ENCODE data around the gene ST8SIA5.
"Not testable (repeated sequence)": the region's sequence is repeated elsewhere in the genome, so short reads cannot be mapped to it uniquely, and the experiment has no call there.

The ST8SIA5 gene

GRCh38 chr18:46756559-46757201 is at the start of gene ST8SIA5:
ST8SIA5 (minus strand) TSS chr18:46757053; CDS start chr18:46756508, 545 bp downstream.
- H3K4me3 ChIP-seq (ENCODE audit: low read depth, low read length): peak within 1 kb of the TSS; percentile 42
- no peak for DNase-seq (ENCODE audit: low read depth)

GRCh38 chr18:46795945-46796344 is 39.1 kb upstream of the ST8SIA5 start:
- H3K4me3 ChIP-seq (ENCODE audit: low read depth, low read length); DNase-seq (ENCODE audit: low read depth): not testable (repeated sequence)

- DNase-seq (ENCODE audit: low read depth): no peak
- no peak overlapping the region for H3K4me3 ChIP-seq (ENCODE audit: low read depth, low read length)
These were observed 37.8 kb upstream of the ST8SIA5 start for GRCh38 chr18:46794607-46795006.

- no peak overlapping the region for H3K4me3 ChIP-seq (ENCODE audit: low read depth, low read length)
- no peak for DNase-seq (ENCODE audit: low read depth)
These were observed 36.7 kb upstream of the ST8SIA5 start for GRCh38 chr18:46793565-46793964.

- DNase-seq (ENCODE audit: low read depth): no peak
- H3K4me3 ChIP-seq (ENCODE audit: low read depth, low read length): no peak overlapping the region
These were observed 32.2 kb upstream of the ST8SIA5 start for GRCh38 chr18:46789088-46789487.

- no peak for DNase-seq (ENCODE audit: low read depth)
- H3K4me3 ChIP-seq (ENCODE audit: low read depth, low read length): no peak overlapping the region
These were observed 30.8 kb upstream of the ST8SIA5 start for GRCh38 chr18:46787674-46788073.

GRCh38 chr18:46772357-46772756 is 15.5 kb upstream of the ST8SIA5 start:
- DNase-seq (ENCODE audit: low read depth): no peak
- H3K4me3 ChIP-seq (ENCODE audit: low read depth, low read length): no peak overlapping the region

GRCh38 chr18:46771141-46771540 is 14.3 kb upstream of the ST8SIA5 start:
- no peak for DNase-seq (ENCODE audit: low read depth)
- H3K4me3 ChIP-seq (ENCODE audit: low read depth, low read length): no peak overlapping the region

- no peak overlapping the region for H3K4me3 ChIP-seq (ENCODE audit: low read depth, low read length)
- no peak for DNase-seq (ENCODE audit: low read depth)
These were observed 13.9 kb upstream of the ST8SIA5 start for GRCh38 chr18:46770708-46771107.

- DNase-seq (ENCODE audit: low read depth): no peak
- no peak overlapping the region for H3K4me3 ChIP-seq (ENCODE audit: low read depth, low read length)
These were observed 11.5 kb upstream of the ST8SIA5 start for GRCh38 chr18:46768166-46768921.

- H3K4me3 ChIP-seq (ENCODE audit: low read depth, low read length): no peak overlapping the region
- no peak for DNase-seq (ENCODE audit: low read depth)
These were observed 10.4 kb upstream of the ST8SIA5 start for GRCh38 chr18:46767217-46767616.

- no peak overlapping the region for H3K4me3 ChIP-seq (ENCODE audit: low read depth, low read length)
- no peak for DNase-seq (ENCODE audit: low read depth)
These were observed 7.7 kb upstream of the ST8SIA5 start for GRCh38 chr18:46764586-46764985.

GRCh38 chr18:46761059-46761769 is 4.4 kb upstream of the ST8SIA5 start:
- no peak for DNase-seq (ENCODE audit: low read depth)
- no peak overlapping the region for H3K4me3 ChIP-seq (ENCODE audit: low read depth, low read length)

- no peak overlapping the region for H3K4me3 ChIP-seq (ENCODE audit: low read depth, low read length)
- no peak for DNase-seq (ENCODE audit: low read depth)
These were observed 3.0 kb upstream of the ST8SIA5 start for GRCh38 chr18:46759890-46760289.

GRCh38 chr18:46756025-46756558 is 761 bp downstream of the ST8SIA5 start:
- DNase-seq (ENCODE audit: low read depth): no peak
- peak overlapping the region; percentile 42 for H3K4me3 ChIP-seq (ENCODE audit: low read depth, low read length)

- DNase-seq (ENCODE audit: low read depth): no peak
- H3K4me3 ChIP-seq (ENCODE audit: low read depth, low read length): peak overlapping the region; percentile 42
These were observed 1.4 kb downstream of the ST8SIA5 start for GRCh38 chr18:46755315-46756024.

- no peak for DNase-seq (ENCODE audit: low read depth)
- no peak overlapping the region for H3K4me3 ChIP-seq (ENCODE audit: low read depth, low read length)
These were observed 2.1 kb downstream of the ST8SIA5 start for GRCh38 chr18:46754661-46755292.

- H3K4me3 ChIP-seq (ENCODE audit: low read depth, low read length): no peak overlapping the region
- no peak for DNase-seq (ENCODE audit: low read depth)
These were observed 2.7 kb downstream of the ST8SIA5 start for GRCh38 chr18:46754188-46754587.

- no peak for DNase-seq (ENCODE audit: low read depth)
- H3K4me3 ChIP-seq (ENCODE audit: low read depth, low read length): no peak overlapping the region
These were observed 5.0 kb downstream of the ST8SIA5 start for GRCh38 chr18:46751882-46752281.

Measured in skeletal muscle cell (primary cell).